IMR-90 (cell line): ENCODE measurements around the gene NF1. TPM values are rescaled to one million over a fixed set of nuclear protein-coding genes. Genes with fewer than 3 reads are reported as not detected.

Source experiments
- ATAC-seq: fragments of 200-7000 bp; cut with Tn5 transposase; 2 replicates; pipeline ENCODE4 v1.9.1; 2020; ENCODE audit warnings: low read depth, mild to moderate bottlenecking, moderate library complexity
- BruUV-seq: library from RNA; stranded (reverse); fragments of 400-500 nt; replicated peaks from 2 replicates; lab custom pipeline; 2021; lab: Mats Ljungman, UMichigan
- CTCF ChIA-PET: fragments of 300-600 bp; formaldehyde crosslinking; extraction: SDS; loops from one replicate; lab custom pipeline; 2021; ENCODE audit warnings: antibody characterized with exemption; lab: Yijun Ruan, JAX
- POLR2A ChIA-PET: fragments of 300-600 bp; sonication (Branson Sonifier 250); formaldehyde crosslinking; loops from one replicate; lab custom pipeline; 2022; ENCODE audit warnings: antibody characterized with exemption; ENCODE audit not compliant: unreplicated experiment; lab: Charles Lee
- DNase-seq: peaks from one replicate; pipeline ENCODE4 v3.0.0; 2013
- H2AFZ ChIP-seq: replicated peaks from 2 replicates; pipeline ENCODE3; 2013; ENCODE audit warnings: low read length, mild to moderate bottlenecking; ENCODE audit not compliant: poor library complexity
- H2AK5ac ChIP-seq: 2 replicates; pipeline ENCODE4 v1.6.1; 2013; ENCODE audit warnings: low read depth, low read length, inconsistent platforms
- H2AK9ac ChIP-seq: replicated peaks from 2 replicates; pipeline ENCODE3; 2013; ENCODE audit warnings: mild to moderate bottlenecking, low read depth, low read length, moderate library complexity; ENCODE audit not compliant: poor library complexity
- H2BK120ac ChIP-seq: 2 replicates; pipeline ENCODE4 v1.6.1; 2013; ENCODE audit warnings: low read depth, low read length, inconsistent platforms
- H2BK15ac ChIP-seq: 3 replicates; pipeline ENCODE4 v1.6.1; 2013; ENCODE audit warnings: low read depth, low read length, inconsistent platforms
- H2BK20ac ChIP-seq: 2 replicates; pipeline ENCODE4 v1.6.1; 2013; ENCODE audit warnings: low read depth, mild to moderate bottlenecking, inconsistent platforms, low read length, moderate library complexity
- H2BK5ac ChIP-seq: 2 replicates; pipeline ENCODE4 v1.6.1; 2013; ENCODE audit warnings: mild to moderate bottlenecking, low read depth, low read length, inconsistent platforms; ENCODE audit not compliant: poor library complexity, severe bottlenecking
- H3K14ac ChIP-seq: replicated peaks from 2 replicates; pipeline ENCODE4 v1.6.1; 2013; ENCODE audit warnings: low read depth, low read length, inconsistent platforms
- H3K18ac ChIP-seq: 2 replicates; pipeline ENCODE4 v1.6.1; 2013; ENCODE audit warnings: low read depth, low read length, control low read depth
- H3K23ac ChIP-seq: 2 replicates; pipeline ENCODE4 v1.6.1; 2013; ENCODE audit warnings: low read depth, low read length, inconsistent platforms
- H3K27ac ChIP-seq: 2 replicates; pipeline ENCODE4 v1.5.1; 2013; ENCODE audit warnings: mild to moderate bottlenecking, control low read depth, low read length; ENCODE audit not compliant: insufficient read depth
- H3K27me3 ChIP-seq: 2 replicates; pipeline ENCODE4 v1.6.1; 2013; ENCODE audit warnings: low read length; ENCODE audit not compliant: control insufficient read depth, insufficient read depth
- H3K36me3 ChIP-seq: 2 replicates; pipeline ENCODE4 v1.6.1; 2013; ENCODE audit warnings: low read length, mixed read lengths; ENCODE audit not compliant: control insufficient read depth, insufficient read depth
- H3K4ac ChIP-seq: 2 replicates; pipeline ENCODE4 v1.6.1; 2013; ENCODE audit warnings: low read depth, low read length, inconsistent platforms
- H3K4me1 ChIP-seq: 2 replicates; pipeline ENCODE4 v1.6.1; 2013; ENCODE audit warnings: low read length, mixed read lengths; ENCODE audit not compliant: control insufficient read depth, insufficient read depth
- H3K4me2 ChIP-seq: 2 replicates; pipeline ENCODE4 v1.6.1; 2013; ENCODE audit warnings: low read depth, mild to moderate bottlenecking, control low read depth, low read length, moderate library complexity
- H3K4me3 ChIP-seq: 2 replicates; pipeline ENCODE4 v1.5.1; 2013; ENCODE audit warnings: low read depth, mild to moderate bottlenecking, control low read depth, low read length, moderate library complexity; ENCODE audit not compliant: insufficient read depth
- H3K56ac ChIP-seq: 2 replicates; pipeline ENCODE4 v1.6.1; 2013; ENCODE audit warnings: low read length, inconsistent platforms; ENCODE audit not compliant: insufficient read depth; ENCODE audit errors: extremely low read depth
- H3K79me1 ChIP-seq, 2 experiments: 2 replicates each; pipeline ENCODE4 v1.6.1; 2013; ENCODE audit warnings: low read length in 2 of 2, inconsistent platforms in 1 of 2, low read depth in 1 of 2
- H3K9ac ChIP-seq: 2 replicates; pipeline ENCODE4 v1.6.1; 2013; ENCODE audit warnings: low read depth, low read length, control low read depth
- H3K9me1 ChIP-seq: 2 replicates; pipeline ENCODE4 v1.6.1; 2013; ENCODE audit warnings: low read length, inconsistent platforms; ENCODE audit not compliant: insufficient read depth
- H3K9me3 ChIP-seq: 2 replicates; pipeline ENCODE4 v1.6.1; 2013; ENCODE audit warnings: low read length; ENCODE audit not compliant: control insufficient read depth, insufficient read depth
- H4K20me1 ChIP-seq: 2 replicates; pipeline ENCODE4 v1.6.1; 2013; ENCODE audit warnings: low read length, inconsistent platforms; ENCODE audit not compliant: insufficient read depth
- H4K5ac ChIP-seq: 2 replicates; pipeline ENCODE4 v1.6.1; 2013; ENCODE audit warnings: mild to moderate bottlenecking, low read depth, low read length, control low read depth
- H4K8ac ChIP-seq, 2 experiments: 2 replicates each; pipeline ENCODE4 v1.6.1; 2013; ENCODE audit warnings: low read depth in 2 of 2, low read length in 2 of 2, control low read depth in 1 of 2, inconsistent platforms in 1 of 2
- H4K91ac ChIP-seq: 2 replicates; pipeline ENCODE4 v1.6.1; 2013; ENCODE audit warnings: low read depth, low read length, inconsistent platforms; ENCODE audit not compliant: insufficient read depth
- CEBPB ChIP-seq: IDR thresholded peaks from 2 replicates; pipeline ENCODE4 v1.6.1; 2012; ENCODE audit warnings: low read depth, low read length, improper control_type of control experiment
- CHD1 ChIP-seq: IDR thresholded peaks from 2 replicates; pipeline ENCODE4 v1.6.1; 2012; ENCODE audit warnings: low read depth, low read length, improper control_type of control experiment
- CTCF ChIP-seq: conservative IDR thresholded peaks from 2 replicates; pipeline ENCODE4 v1.5.1; 2012; ENCODE audit warnings: mild to moderate bottlenecking, low read depth, low read length, improper control_type of control experiment
- MAZ ChIP-seq: IDR thresholded peaks from 2 replicates; pipeline ENCODE4 v1.6.1; 2012; ENCODE audit warnings: low read depth, mild to moderate bottlenecking, low read length, improper control_type of control experiment, moderate library complexity, borderline replicate concordance
- POLR2A ChIP-seq: IDR thresholded peaks from 2 replicates; pipeline ENCODE4 v1.6.1; 2012; ENCODE audit warnings: mild to moderate bottlenecking, low read depth, low read length
- RAD21 ChIP-seq: IDR thresholded peaks from 2 replicates; pipeline ENCODE4 v1.6.1; 2012; ENCODE audit warnings: low read length, improper control_type of control experiment
- SMC3 ChIP-seq: fragments of 150-350 bp; IDR thresholded peaks from 2 replicates; pipeline ENCODE4 v1.6.1; 2016; ENCODE audit warnings: low read depth, mild to moderate bottlenecking, antibody characterized with exemption, low read length, moderate library complexity
- WGBS, 2 experiments: methylation state at CpG; one replicate each; pipeline versions ENCODE4 v1.1.5 to v1.1.7; 2013; ENCODE audit warnings: missing lambda C conversion rate in 2 of 2; ENCODE audit not compliant: insufficient read length in 1 of 2; ENCODE audit errors: extremely low coverage in 2 of 2; 5-methylcytosine and 5-hydroxymethylcytosine counted together
- dilution Hi-C: fragments of 300-500 bp; cut with HindIII; formaldehyde crosslinking; loops from one replicate; pipeline ENCODE4 v1.14.3; 2018; ENCODE audit warnings: low sequenced_read_pairs; ENCODE audit not compliant: unreplicated experiment
- in situ Hi-C: fragments of 300-500 bp; cut with MboI; formaldehyde crosslinking; loops from 3 replicates; pipeline ENCODE4 v1.14.3; 2019; ENCODE audit warnings: low sequenced_read_pairs, inconsistent platforms, mixed read lengths
- intact Hi-C: fragments of 100-400 bp; cut with micrococcal nuclease; formaldehyde crosslinking; loops from 2 replicates; pipeline ENCODE4 v1.10.0; 2022
- polyA plus RNA-seq, 3 experiments: library from polyadenylated mRNA; depleted of rRNA; stranded (reverse); fragments of >200 nt; gene quantifications; 2 replicates each; pipeline ENCODE4 v1.2.3, GENCODE V29; 2012; ENCODE audit warnings: low replicate concordance in 1 of 3
- total RNA-seq: library from RNA; depleted of rRNA; stranded (reverse); fragments of >200 nt; gene quantifications from 2 replicates; pipeline ENCODE4 v1.2.3, GENCODE V29; 2012

Gene NF1
- total and polyA plus RNA-seq, 2 of the 4 experiments (the other 2 are of a cell fraction): 17.9 to 48.6 TPM

- peaks cover 2% of the 10 kb centered on the region; the same call in 1 of the 2 replicates for H3K4me1 ChIP-seq
- dilution Hi-C loops: no loop called here
- no peak overlapping the region for H2BK5ac ChIP-seq
- no peak overlapping the region for H2AK9ac ChIP-seq
- no peaks in the 10 kb centered on the region for H3K9me3 ChIP-seq
- H3K9me1 ChIP-seq: 0 out of 2 replicates have a peak, but pooled peaks cover 5% of the 10 kb centered on the region
- H2AK5ac ChIP-seq: no peak overlapping the region
- H4K5ac ChIP-seq: no peak overlapping the region
- no peak overlapping the region for H3K4me2 ChIP-seq
- H3K4ac ChIP-seq: no peak overlapping the region
- DNase-seq: no peak
- no peak overlapping the region for H3K4me3 ChIP-seq
- peak overlapping the region; percentile 48 for H2AFZ ChIP-seq
- H3K56ac ChIP-seq: no peak overlapping the region
- no peak overlapping the region for H2BK15ac ChIP-seq
- H3K23ac ChIP-seq: no peak overlapping the region
- BruUV-seq: no TSS peak
- H2BK20ac ChIP-seq: no peak overlapping the region
- no peak overlapping the region for H4K8ac ChIP-seq
- no peak overlapping the region for H4K91ac ChIP-seq
- H3K9ac ChIP-seq: no peak overlapping the region
- peaks cover 37% of the 10 kb centered on the region for H3K27me3 ChIP-seq
- no peaks in the 10 kb centered on the region; the same call in none of the 2 replicates for H4K20me1 ChIP-seq
- POLR2A ChIA-PET: no interaction called here
- no peak overlapping the region for H3K14ac ChIP-seq
- WGBS, 2 experiments: 65% methylated on average over 4 of the region's 18 CpGs; no CpG with 5 or more reads in 1 of the 2 experiments
- CTCF ChIA-PET: interaction anchor here (0.9 to 1.6 kb wide), 3 partner anchors 9 to 453 kb away, joined by 3 to 10 read pairs (median 3); no protein-coding TSS in a partner anchor
- H2BK120ac ChIP-seq: no peak overlapping the region
- no peak overlapping the region for H3K27ac ChIP-seq
- in situ Hi-C loops: no loop called here
- H3K79me1 ChIP-seq: no peaks in the 10 kb centered on the region
- peak; percentile 58 for ATAC-seq
- TF ChIP-seq SMC3: peak; percentile 55
- no peak for TF ChIP-seq CHD1
- peak; percentile 57 for TF ChIP-seq RAD21
- TF ChIP-seq CEBPB: no peak
- TF ChIP-seq POLR2A: no peak
- TF ChIP-seq MAZ: no peak
- peak; percentile 59 for TF ChIP-seq CTCF
- no peak overlapping the region for H3K18ac ChIP-seq
- H3K36me3 ChIP-seq: no peaks in the 10 kb centered on the region
- intact Hi-C loops: loop anchor here (1.0 kb wide), 2 partner anchors 136 to 453 kb away; no protein-coding TSS in a partner anchor
Measured at GRCh38 chr17:31388770-31389656, 294.2 kb downstream of the NF1 start.
